ENCODE measurements around the gene GRIK3. TPM values are rescaled to one million over a fixed set of nuclear protein-coding genes. Genes with fewer than 3 reads are reported as not detected.
A peak's percentile ranks its signal among the peaks of the same experiment; 100 is the strongest.

Gene GRIK3
- total and polyA plus RNA-seq, 3 donors from 2014 or later, result 0.99 to 6.3 (median 3.1) TPM

GRCh38 chr1:37010011-37010410 is 24.3 kb downstream of the GRIK3 start:
- 29 to 34% methylated on average over 4 of the region's 4 CpGs for WGBS, 2 donors
- no peak overlapping the region for H3K27ac ChIP-seq

GRCh38 chr1:37009521-37009920 is 24.8 kb downstream of the GRIK3 start:
- intact Hi-C loops (cut with DNase I; ENCODE audit: low total_unique reads), result no loop called here
- Histone ChIP-seq H3K27ac (no peak overlapping the region), H3K27me3 (no peaks in the 10 kb centered on the region), H3K4me3 (no peak overlapping the region), H3K4me1 (peaks cover 2% of the 10 kb centered on the region), H3K36me3 (ENCODE audit: low read depth, missing control alignments) (no peaks in the 10 kb centered on the region), H3K9me3 (no peaks in the 10 kb centered on the region)
- WGBS, 2 donors, result 45 to 47% methylated on average over 5 of the region's 5 CpGs
- TF ChIP-seq CTCF (IDR thresholded peaks at IDR 0.05), result no peak
- TF ChIP-seq POLR2A (IDR thresholded peaks at IDR 0.05), result no peak
- peak; percentile 20 for DNase-seq

More at GRCh38 chr1:37010011-37010410, 24.3 kb downstream of the GRIK3 start:
- no peak overlapping the region for H3K4me3 ChIP-seq
- H3K9me3 ChIP-seq, result no peaks in the 10 kb centered on the region
- no peaks in the 10 kb centered on the region for H3K27me3 ChIP-seq
- intact Hi-C loops (cut with DNase I; ENCODE audit: low total_unique reads), result no loop called here
- TF ChIP-seq CTCF (IDR thresholded peaks at IDR 0.05) (no peak), POLR2A (IDR thresholded peaks at IDR 0.05) (no peak)
- H3K4me1 ChIP-seq, result peaks cover 2% of the 10 kb centered on the region
- no peak for DNase-seq
- no peaks in the 10 kb centered on the region for H3K36me3 ChIP-seq (ENCODE audit: low read depth, missing control alignments)

- DNase-seq, result peak; percentile 54
- no peaks in the 10 kb centered on the region for H3K27me3 ChIP-seq
- H3K9me3 ChIP-seq, result no peaks in the 10 kb centered on the region
- no peaks in the 10 kb centered on the region for H3K36me3 ChIP-seq (ENCODE audit: low read depth, missing control alignments)
- H3K4me3 ChIP-seq, result no peak overlapping the region
- TF ChIP-seq POLR2A (IDR thresholded peaks at IDR 0.05) (no peak), CTCF (IDR thresholded peaks at IDR 0.05) (no peak)
- WGBS, 2 donors, result 74 to 78% methylated on average over 11 of the region's 11 CpGs
- intact Hi-C loops (cut with DNase I; ENCODE audit: low total_unique reads), result no loop called here
- H3K27ac ChIP-seq, result no peak overlapping the region
- peaks cover 2% of the 10 kb centered on the region for H3K4me1 ChIP-seq
Observed at GRCh38 chr1:37006132-37006868, 28.0 kb downstream of the GRIK3 start.

GRCh38 chr1:37002898-37003297 is 31.4 kb downstream of the GRIK3 start:
- WGBS, 2 donors, result 94 to 99% methylated on average over 3 of the region's 3 CpGs
- Histone ChIP-seq H3K9me3 (no peaks in the 10 kb centered on the region), H3K36me3 (ENCODE audit: low read depth, missing control alignments) (no peaks in the 10 kb centered on the region), H3K27me3 (no peaks in the 10 kb centered on the region), H3K4me3 (no peak overlapping the region), H3K27ac (no peak overlapping the region), H3K4me1 (peaks cover 2% of the 10 kb centered on the region)
- intact Hi-C loops (cut with DNase I; ENCODE audit: low total_unique reads), result no loop called here
- DNase-seq, result no peak
- TF ChIP-seq CTCF (IDR thresholded peaks at IDR 0.05) (no peak), POLR2A (IDR thresholded peaks at IDR 0.05) (no peak)

- H3K9me3 ChIP-seq, result no peaks in the 10 kb centered on the region
- TF ChIP-seq CTCF (IDR thresholded peaks at IDR 0.05) (no peak), POLR2A (IDR thresholded peaks at IDR 0.05) (no peak)
- WGBS, 2 donors, result 87 to 93% methylated on average over 2 of the region's 2 CpGs
Observed at GRCh38 chr1:37001703-37002102, 32.6 kb downstream of the GRIK3 start.

More at GRCh38 chr1:37001703-37002102, 32.6 kb downstream of the GRIK3 start:
- no peaks in the 10 kb centered on the region for H3K36me3 ChIP-seq (ENCODE audit: low read depth, missing control alignments)
- H3K4me1 ChIP-seq, result peaks cover 2% of the 10 kb centered on the region
- DNase-seq, result no peak
- H3K27me3 ChIP-seq, result no peaks in the 10 kb centered on the region
- intact Hi-C loops (cut with DNase I; ENCODE audit: low total_unique reads), result no loop called here
- H3K27ac ChIP-seq, result no peak overlapping the region
- H3K4me3 ChIP-seq, result no peak overlapping the region
